Upper lobe of right lung (tissue), 1 donor: ENCODE data around the gene GUCY1A2. TPM values are rescaled to one million over a fixed set of nuclear protein-coding genes. Genes with fewer than 3 reads are reported as not detected.

Experiments
- ATAC-seq: fragments of 200-7000 bp; cut with Tn5 transposase; one replicate; pipeline ENCODE4 v1.9.1; 2020; ENCODE audit warnings: mild to moderate bottlenecking, moderate library complexity
- DNase-seq: peaks from one replicate; pipeline ENCODE4 v3.0.0-alpha.2; 2020
- H3K27ac ChIP-seq: fragments of 200-600 bp; one replicate; pipeline ENCODE4 v1.8.0; 2022
- H3K27me3 ChIP-seq: fragments of 200-600 bp; one replicate; pipeline ENCODE4 v1.8.0; 2022; ENCODE audit warnings: mild to moderate bottlenecking
- H3K36me3 ChIP-seq: fragments of 200-600 bp; one replicate; pipeline ENCODE4 v1.8.0; 2022
- H3K4me1 ChIP-seq: fragments of 200-600 bp; one replicate; pipeline ENCODE4 v1.8.0; 2022
- H3K4me3 ChIP-seq: fragments of 200-600 bp; one replicate; pipeline ENCODE4 v1.8.0; 2022; ENCODE audit warnings: mild to moderate bottlenecking
- H3K9me3 ChIP-seq: fragments of 200-600 bp; one replicate; pipeline ENCODE4 v1.8.0; 2022
- intact Hi-C: fragments of 100-400 bp; cut with DNase I; formaldehyde crosslinking; loops from one replicate; pipeline ENCODE4 v1.11.0; 2022
- total RNA-seq: library from RNA; stranded (reverse); fragmentation: NEBNext Ultra II Directional; extraction: Animal tissue kit (Norgen Biotek cat#: 25700); gene quantifications from one replicate; pipeline ENCODE4 v1.2.1, GENCODE V29; 2021
- TF ChIP-seq, protein P1 (sequence below): fragments of 200-600 bp; IDR thresholded peaks from one replicate; pipeline ENCODE4 v1.8.0; 2022; ENCODE audit warnings: antibody characterized with exemption
- donor health status: DM: no; HTN: yes; CAD: no; lungs with severe emphysema.

The GUCY1A2 gene
- total RNA-seq, 1 donor from 2014 or later = 31.1 TPM

GRCh38 chr11:106642331-106642730 is 375.9 kb downstream of the GUCY1A2 start:
- H3K36me3 ChIP-seq = no peaks in the 10 kb centered on the region
- H3K27me3 ChIP-seq = no peaks in the 10 kb centered on the region
- intact Hi-C loops = no loop called here
- TF ChIP-seq, protein P1, sequence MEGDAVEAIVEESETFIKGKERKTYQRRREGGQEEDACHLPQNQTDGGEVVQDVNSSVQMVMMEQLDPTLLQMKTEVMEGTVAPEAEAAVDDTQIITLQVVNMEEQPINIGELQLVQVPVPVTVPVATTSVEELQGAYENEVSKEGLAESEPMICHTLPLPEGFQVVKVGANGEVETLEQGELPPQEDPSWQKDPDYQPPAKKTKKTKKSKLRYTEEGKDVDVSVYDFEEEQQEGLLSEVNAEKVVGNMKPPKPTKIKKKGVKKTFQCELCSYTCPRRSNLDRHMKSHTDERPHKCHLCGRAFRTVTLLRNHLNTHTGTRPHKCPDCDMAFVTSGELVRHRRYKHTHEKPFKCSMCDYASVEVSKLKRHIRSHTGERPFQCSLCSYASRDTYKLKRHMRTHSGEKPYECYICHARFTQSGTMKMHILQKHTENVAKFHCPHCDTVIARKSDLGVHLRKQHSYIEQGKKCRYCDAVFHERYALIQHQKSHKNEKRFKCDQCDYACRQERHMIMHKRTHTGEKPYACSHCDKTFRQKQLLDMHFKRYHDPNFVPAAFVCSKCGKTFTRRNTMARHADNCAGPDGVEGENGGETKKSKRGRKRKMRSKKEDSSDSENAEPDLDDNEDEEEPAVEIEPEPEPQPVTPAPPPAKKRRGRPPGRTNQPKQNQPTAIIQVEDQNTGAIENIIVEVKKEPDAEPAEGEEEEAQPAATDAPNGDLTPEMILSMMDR = no peak
- no peaks in the 10 kb centered on the region for H3K4me1 ChIP-seq
- H3K4me3 ChIP-seq = no peak overlapping the region
- H3K27ac ChIP-seq = no peak overlapping the region
- ATAC-seq (no peak), DNase-seq (no peak)
- H3K9me3 ChIP-seq = peaks cover 5% of the 10 kb centered on the region

GRCh38 chr11:106632283-106632682 is 386.0 kb downstream of the GUCY1A2 start:
- TF ChIP-seq, protein P1 = no peak
- Histone ChIP-seq H3K4me3 (no peak overlapping the region), H3K36me3 (no peaks in the 10 kb centered on the region), H3K27ac (no peak overlapping the region), H3K4me1 (no peaks in the 10 kb centered on the region), H3K27me3 (no peaks in the 10 kb centered on the region), H3K9me3 (no peaks in the 10 kb centered on the region)
- DNase-seq (no peak), ATAC-seq (no peak)
- intact Hi-C loops = no loop called here

DNA sequence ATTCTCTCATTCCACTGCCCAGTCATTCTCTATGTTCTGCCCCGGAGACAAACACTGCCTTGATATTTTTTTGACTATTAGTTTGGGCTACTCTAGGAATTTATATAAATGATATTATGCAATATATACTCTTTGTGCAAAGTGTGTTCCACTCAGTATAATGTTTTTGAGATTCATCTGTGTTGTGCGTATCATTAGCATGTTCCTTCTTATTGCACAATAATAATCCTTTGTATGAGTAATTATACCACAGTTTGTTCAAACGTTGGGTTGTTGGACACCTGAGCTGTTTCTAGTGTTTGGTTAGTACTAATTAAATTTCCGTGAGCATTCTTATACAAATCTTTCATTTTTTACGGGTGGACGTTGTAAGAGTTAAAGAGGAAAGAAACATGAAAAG is 390.6 kb downstream of the GUCY1A2 start:
- Histone ChIP-seq H3K36me3 (no peaks in the 10 kb centered on the region), H3K27ac (no peak overlapping the region), H3K9me3 (no peaks in the 10 kb centered on the region), H3K4me3 (no peak overlapping the region), H3K4me1 (no peaks in the 10 kb centered on the region), H3K27me3 (no peaks in the 10 kb centered on the region)
- intact Hi-C loops = no loop called here
- TF ChIP-seq, protein P1 = no peak
- DNase-seq (no peak), ATAC-seq (no peak)

GRCh38 chr11:106625566-106625965 is 392.7 kb downstream of the GUCY1A2 start:
- no peak for ATAC-seq
- Histone ChIP-seq H3K4me3 (no peak overlapping the region), H3K27me3 (no peaks in the 10 kb centered on the region), H3K36me3 (no peaks in the 10 kb centered on the region), H3K4me1 (no peaks in the 10 kb centered on the region), H3K27ac (no peak overlapping the region), H3K9me3 (no peaks in the 10 kb centered on the region)
- TF ChIP-seq, protein P1 = no peak
- intact Hi-C loops = no loop called here
- no peak for DNase-seq

- no peak for DNase-seq
- H3K4me3 ChIP-seq = no peak overlapping the region
- intact Hi-C loops = no loop called here
- H3K4me1 ChIP-seq = no peaks in the 10 kb centered on the region
- H3K27me3 ChIP-seq = no peaks in the 10 kb centered on the region
- ATAC-seq = no peak
- H3K36me3 ChIP-seq = no peaks in the 10 kb centered on the region
- no peak overlapping the region for H3K27ac ChIP-seq
- no peaks in the 10 kb centered on the region for H3K9me3 ChIP-seq
- TF ChIP-seq, protein P1 = no peak
Measured at GRCh38 chr11:106624377-106624776, 393.9 kb downstream of the GUCY1A2 start.
